IPS DF 6.9 (cell line): Measurements from ENCODE around the gene ZMIZ1.

Experiments used
- DNase-seq: peaks from one replicate; pipeline ENCODE4 v3.0.0-alpha.2; 2013; ENCODE audit warnings: low read depth, low spot score
- H3K27ac ChIP-seq: one replicate; pipeline ENCODE4 v1.5.1; 2013; ENCODE audit warnings: low read length, control low read depth
- H3K27me3 ChIP-seq: 2 replicates; pipeline ENCODE4 v1.6.1; 2013; ENCODE audit warnings: mild to moderate bottlenecking, low read length; ENCODE audit not compliant: control insufficient read depth, insufficient read depth
- H3K36me3 ChIP-seq: 2 replicates; pipeline ENCODE4 v1.6.1; 2013; ENCODE audit warnings: low read length; ENCODE audit not compliant: control insufficient read depth, insufficient read depth
- H3K4me1 ChIP-seq: 2 replicates; pipeline ENCODE4 v1.6.1; 2013; ENCODE audit warnings: low read length; ENCODE audit not compliant: control insufficient read depth, insufficient read depth
- H3K4me3 ChIP-seq: 2 replicates; pipeline ENCODE4 v1.5.1; 2013; ENCODE audit warnings: mild to moderate bottlenecking, low read length
- H3K9me3 ChIP-seq: 2 replicates; pipeline ENCODE4 v1.6.1; 2013; ENCODE audit warnings: low read length, inconsistent platforms; ENCODE audit not compliant: control insufficient read depth, insufficient read depth
- WGBS: extraction: QIAGEN DNeasy Blood & Tissue Kit; methylation state at CpG from one replicate; pipeline ENCODE4 v1.1.7; 2013; ENCODE audit warnings: mixed read lengths, missing lambda C conversion rate; ENCODE audit not compliant: insufficient read length, insufficient coverage; 5-methylcytosine and 5-hydroxymethylcytosine counted together

Gene ZMIZ1

GRCh38 chr10:79348640-79348988 is 279.8 kb downstream of the ZMIZ1 start:
- Histone ChIP-seq H3K9me3 (no peaks in the 10 kb centered on the region), H3K27ac (no peak overlapping the region), H3K27me3 (no peaks in the 10 kb centered on the region), H3K4me1 (no peaks in the 10 kb centered on the region), H3K4me3 (no peak overlapping the region), H3K36me3 (peaks cover 29% of the 10 kb centered on the region)
- WGBS: no CpG with 5 or more reads among the region's 3 CpGs
- no peak for DNase-seq

GRCh38 chr10:79349072-79349491 is 280.3 kb downstream of the ZMIZ1 start:
- peaks cover 34% of the 10 kb centered on the region for H3K36me3 ChIP-seq

GRCh38 chr10:79349766-79350406 is 281.1 kb downstream of the ZMIZ1 start:
- no peaks in the 10 kb centered on the region for H3K4me1 ChIP-seq

More at GRCh38 chr10:79349072-79349491, 280.3 kb downstream of the ZMIZ1 start:
- no peak for DNase-seq
- no peaks in the 10 kb centered on the region for H3K4me1 ChIP-seq
- H3K4me3 ChIP-seq: no peak overlapping the region
- no CpG with 5 or more reads among the region's 6 CpGs for WGBS
- no peaks in the 10 kb centered on the region for H3K9me3 ChIP-seq
- no peak overlapping the region for H3K27ac ChIP-seq
- H3K27me3 ChIP-seq: no peaks in the 10 kb centered on the region

GRCh38 chr10:79350407-79351154 is 281.8 kb downstream of the ZMIZ1 start:
- no peak overlapping the region for H3K27ac ChIP-seq
- H3K4me3 ChIP-seq: no peak overlapping the region
- H3K36me3 ChIP-seq: peaks cover 34% of the 10 kb centered on the region
- no CpG with 5 or more reads among the region's 21 CpGs for WGBS
- H3K4me1 ChIP-seq: no peaks in the 10 kb centered on the region
- H3K27me3 ChIP-seq: no peaks in the 10 kb centered on the region
- no peaks in the 10 kb centered on the region for H3K9me3 ChIP-seq
- no peak for DNase-seq

More at GRCh38 chr10:79349766-79350406, 281.1 kb downstream of the ZMIZ1 start:
- DNase-seq: no peak
- Histone ChIP-seq H3K27ac (no peak overlapping the region), H3K27me3 (no peaks in the 10 kb centered on the region), H3K9me3 (no peaks in the 10 kb centered on the region), H3K36me3 (peaks cover 34% of the 10 kb centered on the region), H3K4me3 (no peak overlapping the region)
- no CpG with 5 or more reads among the region's 6 CpGs for WGBS

GRCh38 chr10:79351332-79351731 is 282.6 kb downstream of the ZMIZ1 start:
- no peaks in the 10 kb centered on the region for H3K9me3 ChIP-seq
- H3K27me3 ChIP-seq: no peaks in the 10 kb centered on the region
- no CpG with 5 or more reads among the region's 13 CpGs for WGBS
- H3K36me3 ChIP-seq: peaks cover 34% of the 10 kb centered on the region
- DNase-seq: no peak
- H3K4me1 ChIP-seq: no peaks in the 10 kb centered on the region
- no peak overlapping the region for H3K4me3 ChIP-seq
- no peak overlapping the region for H3K27ac ChIP-seq

- Histone ChIP-seq H3K9me3 (no peaks in the 10 kb centered on the region), H3K27me3 (no peaks in the 10 kb centered on the region), H3K4me1 (no peaks in the 10 kb centered on the region), H3K27ac (no peak overlapping the region), H3K4me3 (no peak overlapping the region), H3K36me3 (peaks cover 34% of the 10 kb centered on the region)
- DNase-seq: no peak
- no CpG with 5 or more reads among the region's 11 CpGs for WGBS
Measured at GRCh38 chr10:79352035-79352877, 283.5 kb downstream of the ZMIZ1 start.

- no peak for DNase-seq
- Histone ChIP-seq H3K4me1 (no peaks in the 10 kb centered on the region), H3K9me3 (no peaks in the 10 kb centered on the region), H3K27me3 (no peaks in the 10 kb centered on the region), H3K27ac (no peak overlapping the region), H3K36me3 (peaks cover 34% of the 10 kb centered on the region), H3K4me3 (no peak overlapping the region)
- no CpG with 5 or more reads among the region's 8 CpGs for WGBS
Measured at GRCh38 chr10:79353000-79353406, 284.2 kb downstream of the ZMIZ1 start.

GRCh38 chr10:79353726-79354125 is 285.0 kb downstream of the ZMIZ1 start:
- Histone ChIP-seq H3K27me3 (no peaks in the 10 kb centered on the region), H3K9me3 (no peaks in the 10 kb centered on the region), H3K36me3 (peaks cover 34% of the 10 kb centered on the region), H3K4me3 (no peak overlapping the region), H3K4me1 (no peaks in the 10 kb centered on the region), H3K27ac (no peak overlapping the region)
- no CpG with 5 or more reads among the region's 11 CpGs for WGBS
- DNase-seq: no peak

- no CpG with 5 or more reads among the region's 3 CpGs for WGBS
- Histone ChIP-seq H3K9me3 (no peaks in the 10 kb centered on the region), H3K4me1 (no peaks in the 10 kb centered on the region), H3K36me3 (peaks cover 34% of the 10 kb centered on the region), H3K4me3 (no peak overlapping the region), H3K27me3 (no peaks in the 10 kb centered on the region), H3K27ac (no peak overlapping the region)
- no peak for DNase-seq
Measured at GRCh38 chr10:79354141-79354540, 285.4 kb downstream of the ZMIZ1 start.

GRCh38 chr10:79354615-79355014 is 285.8 kb downstream of the ZMIZ1 start:
- H3K4me1 ChIP-seq: no peaks in the 10 kb centered on the region
- DNase-seq: no peak

More at GRCh38 chr10:79354615-79355014, 285.8 kb downstream of the ZMIZ1 start:
- Histone ChIP-seq H3K36me3 (peaks cover 29% of the 10 kb centered on the region), H3K9me3 (no peaks in the 10 kb centered on the region), H3K4me3 (no peak overlapping the region), H3K27me3 (no peaks in the 10 kb centered on the region), H3K27ac (no peak overlapping the region)
- WGBS: no CpG with 5 or more reads among the region's 6 CpGs
